Measurements from ENCODE around the gene VKORC1L1. TPM values are rescaled to one million over a fixed set of nuclear protein-coding genes. Genes with fewer than 3 reads are reported as not detected.

The VKORC1L1 gene
- total RNA-seq, 1 experiment from 2014 or later: 29.4 TPM

DNA sequence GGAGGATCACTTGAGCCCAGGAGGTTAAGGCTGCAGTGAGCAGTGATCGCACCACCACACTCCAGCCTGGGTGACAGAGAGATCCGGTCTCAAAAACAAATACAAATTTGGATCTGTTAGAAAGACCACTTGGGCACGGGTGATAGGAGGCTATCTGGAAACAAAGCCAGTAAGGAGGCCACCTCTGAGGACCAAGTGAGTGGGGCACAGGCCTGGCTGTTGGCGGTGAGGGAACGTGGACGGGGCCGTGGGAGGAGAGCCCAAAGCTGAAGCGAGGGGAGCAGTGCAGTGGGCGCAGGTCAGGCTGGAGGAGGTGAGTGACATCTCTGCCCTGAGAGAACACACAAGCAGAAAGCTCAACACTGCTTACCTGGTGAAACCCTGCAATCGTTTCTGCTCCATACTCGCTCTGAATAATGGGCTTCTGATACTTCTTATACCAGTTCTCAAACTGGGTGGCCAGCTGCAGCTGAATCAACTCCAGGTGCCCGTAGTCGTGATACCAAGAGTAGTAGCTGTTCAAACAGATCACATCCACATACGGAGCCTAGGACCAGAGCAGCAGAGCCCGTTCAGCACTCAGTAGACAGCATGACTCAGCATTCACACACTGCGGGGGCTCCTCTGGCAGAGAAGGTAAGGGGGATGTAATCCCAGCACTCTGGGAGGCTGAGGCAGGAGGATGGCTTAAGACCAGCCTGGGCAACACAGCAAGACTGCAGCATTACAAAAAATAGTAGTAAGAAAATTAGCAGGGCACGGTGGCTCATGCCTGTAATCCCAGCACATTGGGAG is 94.7 kb downstream of the VKORC1L1 start:
- no peak overlapping the region for H4K8ac ChIP-seq (replicated peaks; ENCODE audit: insufficient read length, low read depth, low read length)
- Mint-ChIP-seq H3K27me3 (ENCODE audit: low read depth) (no peaks in the 10 kb centered on the region), H3K36me3 (ENCODE audit: insufficient read depth in 1 of 3, low read depth in 3 of 3) (peaks cover 47 to 94% (median 80%) of the 10 kb centered on the region in 3 experiments; a peak in 6 of 7 replicates), H3K4me1 (no peaks in the 10 kb centered on the region), H3K27ac (peak overlapping the region in 1 of 3 experiments; percentile 77; a peak in 2 of 7 replicates), H3K9me3 (no peaks in the 10 kb centered on the region), H3K4me3 (no peak overlapping the region; a peak in 2 of 5 replicates)
- no peak overlapping the region for H2BK5ac ChIP-seq (ENCODE audit: insufficient read length, low read length)
- WGBS (ENCODE audit: extremely low coverage, insufficient read length, low lambda C conversion rate): no CpG with 5 or more reads among the region's 17 CpGs
- H3K23me2 ChIP-seq (ENCODE audit: insufficient read length, low read depth, low read length, poor library complexity, severe bottlenecking): no peaks in the 10 kb centered on the region
- H3K9me3 ChIP-seq (ENCODE audit: control insufficient read depth, low read depth, low read length): no peaks in the 10 kb centered on the region
- H3K4me2 ChIP-seq (ENCODE audit: insufficient read depth, insufficient read length, low read length): no peak overlapping the region
- no peaks in the 10 kb centered on the region for H3K4me1 ChIP-seq (ENCODE audit: insufficient read depth, low read length)
- H3K18ac ChIP-seq (ENCODE audit: insufficient read length, low read depth, low read length): no peak overlapping the region
- H2BK12ac ChIP-seq (ENCODE audit: insufficient read length, low read depth, low read length): no peak overlapping the region
- H2BK15ac ChIP-seq (ENCODE audit: low read depth, low read length): no peak overlapping the region
- TF ChIP-seq, protein P1, sequence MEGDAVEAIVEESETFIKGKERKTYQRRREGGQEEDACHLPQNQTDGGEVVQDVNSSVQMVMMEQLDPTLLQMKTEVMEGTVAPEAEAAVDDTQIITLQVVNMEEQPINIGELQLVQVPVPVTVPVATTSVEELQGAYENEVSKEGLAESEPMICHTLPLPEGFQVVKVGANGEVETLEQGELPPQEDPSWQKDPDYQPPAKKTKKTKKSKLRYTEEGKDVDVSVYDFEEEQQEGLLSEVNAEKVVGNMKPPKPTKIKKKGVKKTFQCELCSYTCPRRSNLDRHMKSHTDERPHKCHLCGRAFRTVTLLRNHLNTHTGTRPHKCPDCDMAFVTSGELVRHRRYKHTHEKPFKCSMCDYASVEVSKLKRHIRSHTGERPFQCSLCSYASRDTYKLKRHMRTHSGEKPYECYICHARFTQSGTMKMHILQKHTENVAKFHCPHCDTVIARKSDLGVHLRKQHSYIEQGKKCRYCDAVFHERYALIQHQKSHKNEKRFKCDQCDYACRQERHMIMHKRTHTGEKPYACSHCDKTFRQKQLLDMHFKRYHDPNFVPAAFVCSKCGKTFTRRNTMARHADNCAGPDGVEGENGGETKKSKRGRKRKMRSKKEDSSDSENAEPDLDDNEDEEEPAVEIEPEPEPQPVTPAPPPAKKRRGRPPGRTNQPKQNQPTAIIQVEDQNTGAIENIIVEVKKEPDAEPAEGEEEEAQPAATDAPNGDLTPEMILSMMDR (conservative IDR thresholded peaks at IDR 0.05): no peak
- no peak overlapping the region for H4K91ac ChIP-seq (ENCODE audit: insufficient read length, low read depth, low read length)
- no peak overlapping the region for H2BK20ac ChIP-seq (ENCODE audit: low read depth, low read length, poor library complexity, severe bottlenecking)
- no peak overlapping the region for H3K27ac ChIP-seq (ENCODE audit: insufficient read length, low read depth, low read length)
- H3K9ac ChIP-seq (ENCODE audit: extremely low read depth, insufficient read length, low read length): no peak overlapping the region
- no peak overlapping the region for H3K14ac ChIP-seq (ENCODE audit: insufficient read depth, low read length)
- H4K5ac ChIP-seq (ENCODE audit: insufficient read length, low read depth, low read length): no peak overlapping the region
- H3K79me2 ChIP-seq (ENCODE audit: insufficient read depth, low read length): no peaks in the 10 kb centered on the region
- H3K79me1 ChIP-seq (ENCODE audit: insufficient read depth, low read depth, low read length, poor library complexity, severe bottlenecking): no peaks in the 10 kb centered on the region
- H4K20me1 ChIP-seq (ENCODE audit: control insufficient read depth, insufficient read depth, insufficient read length): no peaks in the 10 kb centered on the region
- no peak overlapping the region for H2BK120ac ChIP-seq (ENCODE audit: low read depth, low read length, poor library complexity, severe bottlenecking)
- no peak overlapping the region for H3T11ph ChIP-seq (ENCODE audit: low read length)
- no peak overlapping the region for H3K56ac ChIP-seq (ENCODE audit: insufficient read length, low read depth, low read length)
- no peak overlapping the region for H3K4ac ChIP-seq (ENCODE audit: low read depth, low read length)
- H2AK5ac ChIP-seq (ENCODE audit: insufficient read length, low read length): no peak overlapping the region
- no peak for DNase-seq
- H2AFZ ChIP-seq (ENCODE audit: low read length): no peak overlapping the region
- H3K23ac ChIP-seq (ENCODE audit: insufficient read length, low read depth, low read length): no peak overlapping the region
- H3K27me3 ChIP-seq (ENCODE audit: insufficient read depth, low read length): no peaks in the 10 kb centered on the region

Data from H9 (cell line).